Stomach smooth muscle (tissue), 2 donors: Measurements from ENCODE around the gene IL4R.
"Not testable (repeated sequence)": the region's sequence is repeated elsewhere in the genome, so short reads cannot be mapped to it uniquely, and the experiment has no call there.

Experiments used
- H3K27ac ChIP-seq: one replicate; pipeline ENCODE4 v1.7.0; 2013; ENCODE audit warnings: mild to moderate bottlenecking, low read length, inconsistent platforms
- H3K27me3 ChIP-seq, 2 donors: one replicate each; pipeline ENCODE4 v1.7.0; 2013; ENCODE audit warnings: low read length in 2 of 2; ENCODE audit not compliant: insufficient read depth in 2 of 2, control insufficient read depth in 1 of 2
- H3K36me3 ChIP-seq, 2 donors: one replicate each; pipeline ENCODE4 v1.7.0; 2013; ENCODE audit warnings: low read length in 2 of 2; ENCODE audit not compliant: control insufficient read depth in 2 of 2, insufficient read depth in 2 of 2
- H3K4me1 ChIP-seq: one replicate; pipeline ENCODE4 v1.7.0; 2013; ENCODE audit warnings: low read length; ENCODE audit not compliant: control insufficient read depth, insufficient read depth
- H3K4me3 ChIP-seq, 2 donors: one replicate each; pipeline ENCODE4 v1.7.0; 2013; ENCODE audit warnings: low read length in 2 of 2
- H3K9ac ChIP-seq, 2 donors: one replicate each; pipeline ENCODE4 v1.7.0; 2013; ENCODE audit warnings: low read length in 2 of 2, mild to moderate bottlenecking in 1 of 2
- H3K9me3 ChIP-seq, 2 donors: one replicate each; pipeline ENCODE4 v1.7.0; 2013; ENCODE audit warnings: low read length in 2 of 2; ENCODE audit not compliant: control insufficient read depth in 2 of 2
- donor health status: healthy.
- donor health status: Pancreatic carcinoma.

Gene IL4R

DNA sequence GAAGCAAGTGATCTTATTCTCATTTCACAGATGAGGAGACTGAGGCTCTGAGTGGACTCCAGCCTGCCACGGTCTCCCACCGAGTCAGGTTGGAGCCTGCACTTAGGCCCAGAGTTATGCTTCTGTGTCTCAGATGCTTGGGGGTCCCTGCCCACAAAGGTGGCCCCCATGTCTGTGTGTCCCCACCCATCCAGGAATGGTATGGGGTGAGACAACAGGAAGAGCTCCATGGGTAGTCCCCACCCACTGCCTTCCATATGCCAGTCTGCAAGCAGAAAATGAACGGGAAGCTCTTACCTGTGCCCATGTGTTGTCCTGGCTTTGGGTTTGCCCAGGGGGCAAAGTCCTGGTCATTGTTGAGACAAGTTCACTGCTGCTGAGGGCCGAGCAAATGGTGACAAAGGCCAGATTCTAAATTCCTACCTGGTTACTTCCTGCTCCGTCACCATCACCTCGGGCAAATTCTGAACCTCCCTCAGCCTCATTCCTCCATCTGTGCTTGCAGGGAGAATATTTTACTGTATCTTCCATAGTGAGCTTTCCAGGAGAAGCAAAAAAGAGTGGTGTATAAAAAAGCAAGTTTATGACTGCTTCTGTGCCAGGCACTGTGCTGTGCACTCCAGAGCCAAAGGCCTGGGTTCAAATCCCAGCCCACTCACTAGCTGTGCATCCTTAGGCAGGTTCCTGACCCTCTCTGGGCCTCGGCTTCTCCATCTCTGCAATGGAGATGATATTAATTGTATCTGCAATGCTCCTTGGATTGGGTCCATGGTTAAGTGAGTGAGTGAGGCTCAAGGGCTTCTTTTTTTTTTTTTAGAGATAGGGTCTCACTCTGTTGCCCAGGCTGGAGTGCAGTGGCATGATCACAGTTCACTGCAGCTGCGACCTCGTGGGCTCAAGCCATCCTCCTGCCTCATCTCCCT is 9.3 kb downstream of the IL4R start:
- no peaks in the 10 kb centered on the region for H3K27me3 ChIP-seq
- no peaks in the 10 kb centered on the region for H3K9me3 ChIP-seq
- peaks cover 0 to 3% of the 10 kb centered on the region in 2 donors for H3K36me3 ChIP-seq
- H3K4me1 ChIP-seq: peaks cover 86% of the 10 kb centered on the region
- H3K9ac ChIP-seq: peak overlapping the region in 1 of 2 donors; percentile 5
- H3K4me3 ChIP-seq: no peak overlapping the region
- peak overlapping the region; percentile 99 for H3K27ac ChIP-seq

DNA sequence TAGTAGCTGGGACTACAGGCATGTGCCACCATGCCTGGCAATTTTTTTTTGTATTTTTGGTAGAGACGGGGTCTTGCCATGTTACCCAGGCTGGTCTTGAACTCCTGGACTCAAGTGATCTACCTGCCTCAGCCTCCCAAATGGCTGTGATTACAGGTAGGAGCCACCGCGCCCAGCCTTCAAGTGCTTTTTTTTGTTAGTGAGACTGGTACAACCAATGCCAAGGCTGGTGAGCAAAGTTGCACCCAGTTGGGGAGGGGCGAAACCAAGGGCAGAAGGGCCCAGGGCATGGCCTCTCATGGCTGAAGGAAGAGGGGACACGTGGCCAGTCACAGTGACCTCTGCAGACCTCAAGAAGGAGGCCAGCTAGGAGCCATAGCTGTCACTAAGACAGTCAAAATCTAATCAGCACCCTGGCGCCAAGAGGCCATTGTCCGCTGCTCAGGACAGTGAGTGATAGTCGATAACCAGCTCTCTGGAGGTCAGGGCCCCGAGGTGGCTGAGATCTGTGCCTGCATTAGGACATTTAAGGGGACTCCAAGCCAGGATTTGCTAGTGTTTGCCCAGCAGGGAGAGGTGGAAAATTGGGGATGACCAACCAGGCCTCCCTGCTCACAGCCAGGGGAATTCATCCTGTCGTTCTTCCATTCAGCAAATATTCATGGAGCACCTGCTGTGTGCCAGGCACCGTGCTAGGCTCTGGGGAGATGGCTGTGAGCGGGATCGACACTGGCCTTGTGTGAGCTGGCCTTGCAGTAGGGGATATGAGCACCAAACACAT is 10.2 kb downstream of the IL4R start:
- Histone ChIP-seq H3K9ac (no peak overlapping the region), H3K36me3 (peaks cover 0 to 3% of the 10 kb centered on the region in 2 donors), H3K4me1 (peaks cover 80% of the 10 kb centered on the region), H3K4me3 (no peak overlapping the region), H3K9me3 (no peaks in the 10 kb centered on the region), H3K27ac (peak overlapping the region; percentile 99), H3K27me3 (no peaks in the 10 kb centered on the region)

DNA sequence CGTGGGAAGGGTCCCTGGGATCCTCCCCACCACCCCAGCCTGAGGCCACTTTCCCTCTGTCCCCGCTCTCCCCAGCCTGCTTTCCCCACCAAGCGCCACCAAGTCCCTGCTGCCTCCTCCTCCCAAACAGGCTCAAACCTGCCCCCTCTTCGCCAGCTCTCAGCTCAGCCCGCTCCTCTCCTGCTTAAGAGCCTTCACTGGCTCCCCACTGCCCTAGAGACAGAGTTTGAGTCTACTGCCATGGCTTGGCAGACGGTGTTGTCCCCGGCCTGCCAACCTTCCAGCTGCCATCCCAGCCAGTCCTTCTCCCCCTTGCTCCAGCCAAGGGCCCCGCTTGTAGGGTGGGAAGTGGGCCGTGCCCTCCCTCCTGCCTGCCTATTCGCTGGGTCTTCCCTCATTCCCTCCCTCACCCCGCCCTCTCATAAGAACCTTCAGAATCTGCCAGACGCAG is 11.1 kb downstream of the IL4R start:
- Histone ChIP-seq H3K4me3 (no peak overlapping the region), H3K27ac (peak overlapping the region; percentile 99), H3K4me1 (peaks cover 77% of the 10 kb centered on the region), H3K9me3 (no peaks in the 10 kb centered on the region), H3K9ac (peak overlapping the region in 1 of 2 donors; percentile 51), H3K36me3 (no peaks in the 10 kb centered on the region), H3K27me3 (no peaks in the 10 kb centered on the region)

DNA sequence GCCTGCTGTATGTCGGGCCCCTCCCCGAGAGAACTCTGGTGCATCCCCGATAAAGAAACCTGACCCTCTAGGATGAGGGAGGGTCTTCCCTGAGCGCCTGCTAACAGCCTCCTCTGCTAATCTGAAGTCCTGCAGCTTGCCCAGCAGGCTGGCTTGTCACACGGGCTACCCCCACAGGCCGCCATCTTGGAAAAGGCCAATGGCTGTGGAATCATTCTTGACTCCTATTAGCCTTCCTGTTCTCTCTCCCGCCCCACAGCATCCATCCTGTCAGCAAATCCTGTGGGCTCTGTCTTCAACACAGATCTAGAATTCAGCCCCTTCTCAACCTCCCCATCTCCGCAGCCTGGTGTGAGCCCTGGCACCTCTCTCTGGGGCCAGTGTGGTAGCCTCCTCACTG is 12.0 kb downstream of the IL4R start:
- Histone ChIP-seq H3K36me3 (no peaks in the 10 kb centered on the region), H3K9ac (peak overlapping the region; percentile 47 to 82), H3K4me3 (no peak overlapping the region), H3K4me1 (peaks cover 78% of the 10 kb centered on the region), H3K9me3 (no peaks in the 10 kb centered on the region), H3K27ac (peak overlapping the region; percentile 99), H3K27me3 (no peaks in the 10 kb centered on the region)

DNA sequence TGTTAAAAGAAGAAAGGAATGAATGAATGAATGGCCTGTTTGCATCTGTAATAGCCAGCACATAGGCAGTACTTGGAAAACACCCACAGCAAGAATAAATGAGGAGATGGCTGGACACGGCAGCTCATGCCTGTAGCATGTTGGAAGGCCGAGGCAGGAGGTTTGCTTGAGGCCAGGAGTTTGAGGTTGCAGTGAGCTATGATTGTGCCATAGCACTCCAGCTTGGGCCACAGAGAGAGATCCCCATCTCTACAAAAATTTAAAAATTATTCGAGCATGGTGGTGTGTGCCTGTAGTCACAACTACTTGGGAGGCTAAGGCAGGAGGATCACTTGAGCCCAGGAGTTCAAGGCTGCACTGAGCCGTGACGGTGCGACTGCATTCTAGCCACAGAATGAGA is 12.5 kb downstream of the IL4R start:
- no peaks in the 10 kb centered on the region for H3K27me3 ChIP-seq
- no peaks in the 10 kb centered on the region for H3K36me3 ChIP-seq
- H3K4me1 ChIP-seq: peaks cover 78% of the 10 kb centered on the region
- H3K27ac ChIP-seq: peak overlapping the region; percentile 99
- peak overlapping the region; percentile 51 to 82 for H3K9ac ChIP-seq
- H3K9me3 ChIP-seq: no peaks in the 10 kb centered on the region
- H3K4me3 ChIP-seq: no peak overlapping the region

DNA sequence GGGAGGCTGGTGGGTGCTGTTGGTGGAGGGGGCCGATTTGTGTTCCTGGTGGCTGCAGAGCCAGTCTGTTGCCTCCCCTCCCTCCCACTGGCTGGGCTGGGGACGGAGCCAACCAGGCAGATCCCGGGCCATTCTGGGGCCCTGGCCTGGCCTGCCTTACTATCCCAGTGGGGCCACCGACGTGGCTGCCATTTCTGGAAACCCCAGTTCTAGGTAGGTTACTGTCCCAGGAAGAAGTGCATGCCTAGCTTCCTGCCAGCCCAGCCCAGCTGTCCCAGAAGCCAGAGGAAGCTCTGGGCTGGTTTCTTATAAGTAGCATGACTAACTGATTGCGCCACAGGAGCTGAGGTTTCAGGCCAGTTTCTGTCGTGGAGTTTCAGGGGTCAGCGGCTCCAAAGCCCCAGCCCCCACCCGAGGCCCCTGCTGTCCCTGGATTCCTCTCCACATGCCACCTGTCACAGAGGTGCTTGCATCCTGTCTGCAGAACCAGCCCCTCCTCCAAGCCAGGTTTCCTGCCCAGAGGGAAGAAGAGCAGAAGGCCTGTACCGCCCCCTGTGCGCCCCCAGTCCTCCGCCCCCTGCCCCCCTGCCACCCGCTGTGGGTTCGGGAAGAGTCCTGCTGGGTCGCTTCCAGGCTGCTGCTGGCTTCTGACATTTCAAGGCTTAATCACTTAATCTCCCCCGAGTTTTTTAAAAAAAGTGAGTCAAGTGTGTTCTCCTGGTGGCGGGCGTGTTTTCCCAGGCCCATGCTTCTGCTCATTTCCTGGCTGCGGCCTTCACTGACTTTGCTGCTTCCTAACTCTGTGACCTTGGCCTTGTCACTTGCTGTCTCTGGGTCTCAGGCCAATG is 13.2 kb downstream of the IL4R start:
- Histone ChIP-seq H3K4me3 (peak overlapping the region in 1 of 2 donors; percentile 40), H3K9ac (peak overlapping the region; percentile 62 to 82), H3K4me1 (peaks cover 80% of the 10 kb centered on the region), H3K36me3 (no peaks in the 10 kb centered on the region), H3K9me3 (no peaks in the 10 kb centered on the region), H3K27me3 (no peaks in the 10 kb centered on the region), H3K27ac (peak overlapping the region; percentile 99)

DNA sequence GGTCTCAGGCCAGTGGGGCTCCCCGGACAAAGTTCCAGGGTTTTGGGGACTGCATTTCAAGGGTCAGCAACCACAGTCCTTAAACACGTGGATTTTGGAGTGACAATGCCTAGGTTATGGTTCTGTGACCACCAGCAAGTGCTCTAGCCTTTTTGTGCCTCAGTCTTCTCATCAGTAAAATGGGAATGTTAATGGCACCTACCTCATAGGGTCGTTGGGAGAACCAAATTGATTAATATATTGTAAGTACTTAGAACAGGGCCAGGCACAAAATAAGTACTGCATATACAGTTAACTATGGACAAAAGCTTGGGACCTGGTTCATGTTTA is 13.8 kb downstream of the IL4R start:
- Histone ChIP-seq H3K9ac (peak overlapping the region; percentile 62 to 82), H3K27ac (peak overlapping the region; percentile 99), H3K27me3 (no peaks in the 10 kb centered on the region), H3K4me1 (peaks cover 80% of the 10 kb centered on the region), H3K9me3 (no peaks in the 10 kb centered on the region), H3K4me3 (peak overlapping the region in 1 of 2 donors; percentile 40), H3K36me3 (peaks cover 0 to 4% of the 10 kb centered on the region in 2 donors)

DNA sequence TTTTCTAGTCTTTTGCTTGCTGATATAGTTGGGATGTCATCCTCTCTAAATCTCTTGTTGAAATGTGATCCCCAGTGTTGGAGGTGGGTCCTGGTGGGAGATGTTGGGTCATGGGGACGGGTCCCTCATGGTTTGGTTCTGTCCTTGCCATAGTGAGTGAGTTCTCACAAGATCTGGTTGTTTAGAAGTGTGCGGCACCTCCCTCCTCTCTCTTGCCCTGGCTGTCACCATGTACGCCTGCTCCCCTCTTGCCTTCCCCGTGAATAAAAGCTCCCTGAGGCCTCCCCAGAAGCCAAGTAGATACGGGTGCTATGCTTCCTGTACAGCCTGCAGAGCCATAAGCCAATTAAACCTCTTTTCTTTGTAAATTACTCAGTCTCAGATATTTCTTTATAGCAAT is 15.2 kb downstream of the IL4R start:
- no peak overlapping the region for H3K4me3 ChIP-seq
- H3K9me3 ChIP-seq: no peaks in the 10 kb centered on the region
- H3K9ac ChIP-seq: peak overlapping the region in 1 of 2 donors; percentile 82
- H3K27ac ChIP-seq: peak overlapping the region; percentile 99
- H3K27me3 ChIP-seq: no peaks in the 10 kb centered on the region
- H3K4me1 ChIP-seq: peaks cover 74% of the 10 kb centered on the region
- H3K36me3 ChIP-seq: peaks cover 3 to 4% of the 10 kb centered on the region in 2 donors

DNA sequence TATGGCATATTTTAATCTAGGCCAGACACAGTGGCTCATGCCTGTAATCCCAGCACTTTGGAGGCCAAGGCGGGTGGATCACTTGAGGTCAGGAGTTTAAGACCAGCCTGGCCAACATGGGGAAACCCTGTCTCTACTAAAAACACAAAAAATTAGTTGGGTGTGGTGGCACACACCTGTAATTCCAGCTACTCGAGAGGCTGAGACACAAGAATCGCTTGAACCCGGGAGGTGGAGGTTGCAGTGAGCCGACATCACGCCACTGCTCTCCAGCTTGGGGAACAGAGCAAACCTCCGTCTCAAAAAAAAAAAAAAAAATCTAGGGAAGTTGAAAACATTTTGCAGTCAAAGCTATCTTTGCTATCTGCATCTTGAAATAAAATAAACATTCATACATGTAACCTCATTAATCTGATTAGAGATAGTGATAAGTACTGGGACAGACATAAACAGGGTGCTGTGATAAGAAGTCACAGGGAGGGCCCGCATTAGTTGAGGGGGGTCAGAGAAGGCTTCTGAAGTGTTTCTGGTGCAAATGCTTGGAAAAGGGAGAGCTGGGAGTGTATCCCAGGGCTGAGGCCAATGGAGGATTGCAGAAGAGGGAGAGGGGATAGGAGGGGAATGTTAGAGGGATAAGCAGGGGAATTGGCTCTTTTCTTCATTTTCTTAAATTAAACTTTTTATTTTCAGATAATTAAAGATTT is 15.8 kb downstream of the IL4R start:
- Histone ChIP-seq H3K9ac (peak overlapping the region; percentile 42 to 82), H3K4me1 (peaks cover 74% of the 10 kb centered on the region), H3K27ac (peak overlapping the region; percentile 99)
- not testable (repeated sequence) for H3K9me3 ChIP-seq, H3K27me3 ChIP-seq, H3K36me3 ChIP-seq, H3K4me3 ChIP-seq

DNA sequence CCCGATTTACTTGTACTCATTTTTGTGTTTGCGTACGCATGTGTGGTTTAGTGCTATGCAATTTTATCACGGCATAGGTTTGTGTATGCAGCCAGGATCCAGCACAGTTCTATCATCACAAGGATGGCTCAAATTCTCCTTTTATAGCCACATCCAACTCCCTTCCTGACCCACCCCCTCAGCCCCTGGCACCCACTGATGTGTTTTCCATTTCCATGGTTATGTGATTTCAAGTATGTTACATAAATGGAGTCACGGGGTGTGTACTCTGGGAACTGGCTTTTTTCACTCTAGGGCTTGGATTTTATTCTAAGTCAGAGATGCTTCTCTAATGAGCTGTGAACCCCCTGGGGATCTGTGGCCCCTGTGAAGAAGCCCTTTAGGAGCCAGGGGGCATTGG is 16.8 kb downstream of the IL4R start:
- Histone ChIP-seq H3K36me3 (peaks cover 4 to 11% of the 10 kb centered on the region in 2 donors), H3K9me3 (no peaks in the 10 kb centered on the region), H3K27me3 (no peaks in the 10 kb centered on the region), H3K4me1 (peaks cover 75% of the 10 kb centered on the region), H3K4me3 (peak overlapping the region in 1 of 2 donors; percentile 44), H3K27ac (peak overlapping the region; percentile 99), H3K9ac (peak overlapping the region; percentile 70 to 76)
